GM23338 (cell line): ENCODE measurements around the gene ZNF273. TPM values are rescaled to one million over a fixed set of nuclear protein-coding genes. Genes with fewer than 3 reads are reported as not detected.

ENCODE experiments used
- ATAC-seq: fragments of 200-7000 bp; cut with Tn5 transposase; 3 replicates; pipeline ENCODE4 v1.9.1; 2020
- DNase-seq: peaks from one replicate; pipeline ENCODE4 v3.0.0-alpha.2; 2015; ENCODE audit warnings: low spot score
- H2AFZ ChIP-seq: fragments of 200-600 bp; sonication (generic); 2 replicates; pipeline ENCODE4 v1.8.0; 2016; ENCODE audit warnings: antibody characterized with exemption, mild to moderate bottlenecking, moderate library complexity
- H3F3A ChIP-seq: fragments of 200-600 bp; sonication (generic); replicated peaks from 2 replicates; pipeline ENCODE4 v1.8.0; 2017; ENCODE audit warnings: antibody characterized with exemption, mixed run types, low read depth
- H3K27ac ChIP-seq: fragments of 200-600 bp; sonication (generic); 2 replicates; pipeline ENCODE4 v1.6.1; 2016; ENCODE audit warnings: low read depth
- H3K27me3 ChIP-seq: fragments of 200-600 bp; sonication (generic); 2 replicates; pipeline ENCODE4 v1.8.0; 2016; ENCODE audit warnings: mild to moderate bottlenecking, mixed run types, moderate library complexity; ENCODE audit not compliant: insufficient read depth
- H3K36me3 ChIP-seq: fragments of 200-600 bp; sonication (generic); 2 replicates; pipeline ENCODE4 v1.8.0; 2016; ENCODE audit warnings: mild to moderate bottlenecking; ENCODE audit not compliant: insufficient read depth
- H3K4me1 ChIP-seq: fragments of 200-600 bp; sonication (generic); 2 replicates; pipeline ENCODE4 v1.8.0; 2016; ENCODE audit warnings: mild to moderate bottlenecking, moderate library complexity; ENCODE audit not compliant: insufficient read depth
- H3K4me2 ChIP-seq: fragments of 200-600 bp; sonication (generic); 2 replicates; pipeline ENCODE4 v1.7.1; 2017; ENCODE audit warnings: mixed run types
- H3K4me3 ChIP-seq: fragments of 200-600 bp; sonication (generic); 2 replicates; pipeline ENCODE4 v1.6.1; 2016; ENCODE audit warnings: mixed run types
- H3K79me2 ChIP-seq: fragments of 200-600 bp; sonication (generic); replicated peaks from 2 replicates; pipeline ENCODE4 v1.8.0; 2017; ENCODE audit warnings: mild to moderate bottlenecking; ENCODE audit not compliant: insufficient read depth
- H3K9me2 ChIP-seq: fragments of 200-600 bp; sonication (generic); 2 replicates; pipeline ENCODE4 v1.8.0; 2017; ENCODE audit not compliant: insufficient read depth
- H4K20me1 ChIP-seq: fragments of 200-600 bp; sonication (generic); replicated peaks from 2 replicates; pipeline ENCODE4 v1.8.0; 2017; ENCODE audit warnings: mild to moderate bottlenecking; ENCODE audit not compliant: insufficient read depth
- H3K27ac Mint-ChIP-seq: 2 replicates; pipeline ENCODE4 v1.8.0; 2020; ENCODE audit warnings: inconsistent platforms, mild to moderate bottlenecking, moderate library complexity, mixed read lengths
- H3K27me3 Mint-ChIP-seq: 3 replicates; pipeline ENCODE4 v1.8.0; 2022; ENCODE audit warnings: low read depth, mild to moderate bottlenecking, moderate library complexity, mixed read lengths, inconsistent platforms; ENCODE audit not compliant: insufficient read depth, poor library complexity
- H3K36me3 Mint-ChIP-seq: 3 replicates; pipeline ENCODE4 v1.8.0; 2021; ENCODE audit warnings: low read depth, mild to moderate bottlenecking, inconsistent platforms, moderate library complexity, mixed read lengths
- H3K4me1 Mint-ChIP-seq: 3 replicates; pipeline ENCODE4 v1.8.0; 2020; ENCODE audit warnings: mild to moderate bottlenecking, inconsistent platforms, mixed read lengths
- H3K4me3 Mint-ChIP-seq: 3 replicates; pipeline ENCODE4 v1.8.0; 2021; ENCODE audit warnings: moderate library complexity, mild to moderate bottlenecking, inconsistent platforms, mixed read lengths
- H3K9me3 Mint-ChIP-seq: 3 replicates; pipeline ENCODE4 v1.8.0; 2020; ENCODE audit warnings: moderate library complexity, mild to moderate bottlenecking, inconsistent platforms, mixed read lengths
- CREB1 ChIP-seq: fragments of 250-450 bp; sonication (Bioruptor Pico); IDR thresholded peaks from 2 replicates; pipeline ENCODE4 v1.5.0; 2020; ENCODE audit warnings: low read depth, mild to moderate bottlenecking, moderate library complexity
- CTCF ChIP-seq, 2 experiments: fragments of 200-600 bp in 1 of 2; sonication (generic) in 1 of 2; conservative IDR thresholded peaks; 2 replicates each; pipeline versions ENCODE4 v1.5.1 to v1.6.1; 2016 to 2017; ENCODE audit warnings: antibody characterized with exemption in 2 of 2, low read depth in 2 of 2, mild to moderate bottlenecking in 2 of 2, moderate library complexity in 1 of 2
- EZH2 ChIP-seq: fragments of 200-600 bp; sonication (generic); IDR thresholded peaks from one replicate; pipeline ENCODE4 v1.8.0; 2017; ENCODE audit warnings: antibody characterized with exemption, mild to moderate bottlenecking, low read depth; ENCODE audit not compliant: unreplicated experiment
- EZH2phosphoT487 ChIP-seq: fragments of 200-600 bp; sonication (generic); IDR thresholded peaks from one replicate; pipeline ENCODE4 v1.8.1; 2018; ENCODE audit warnings: antibody characterized with exemption; ENCODE audit not compliant: unreplicated experiment
- JUNB ChIP-seq: IDR thresholded peaks from one replicate; pipeline ENCODE4 v1.6.1; 2016; ENCODE audit warnings: antibody characterized with exemption; ENCODE audit not compliant: unreplicated experiment
- NANOG ChIP-seq: IDR thresholded peaks from 2 replicates; pipeline ENCODE4 v1.6.1; 2016; ENCODE audit warnings: antibody characterized with exemption, borderline replicate concordance
- POLR2AphosphoS5 ChIP-seq: IDR thresholded peaks from 2 replicates; pipeline ENCODE4 v1.6.1; 2016; ENCODE audit warnings: antibody characterized with exemption, low read depth
- STAT1 ChIP-seq: IDR thresholded peaks from one replicate; pipeline ENCODE4 v1.6.1; 2016; ENCODE audit warnings: antibody characterized with exemption; ENCODE audit not compliant: unreplicated experiment
- ZNF114 ChIP-seq: fragments of 250-450 bp; sonication (Bioruptor Pico); IDR thresholded peaks from 2 replicates; pipeline ENCODE4 v1.5.0; 2020; ENCODE audit warnings: mild to moderate bottlenecking, moderate library complexity
- ZNF331 ChIP-seq: fragments of 250-450 bp; sonication (Bioruptor Pico); IDR thresholded peaks from 2 replicates; pipeline ENCODE4 v1.5.0; 2020; ENCODE audit warnings: low read depth, mild to moderate bottlenecking, moderate library complexity
- ZNF462 ChIP-seq: fragments of 250-450 bp; sonication (Bioruptor Pico); IDR thresholded peaks from 2 replicates; pipeline ENCODE4 v1.5.0; 2020; ENCODE audit warnings: mild to moderate bottlenecking, moderate library complexity
- polyA plus RNA-seq: library from polyadenylated mRNA; unstranded; fragments of >200 nt; fragmentation: Nextera tagmentation; extraction: Ambion mirVana; gene quantifications from 2 replicates; pipeline ENCODE4 v1.2.1, GENCODE V29; 2016
- total RNA-seq: library from RNA; depleted of rRNA; stranded (reverse); fragments of >200 nt; shearing (Covaris generic); gene quantifications from 2 replicates; pipeline ENCODE4 v1.2.3, GENCODE V29; 2014

ZNF273 gene
- total and polyA plus RNA-seq, 2 experiments from 2014 or later: 16.4 to 34.3 TPM

- TF ChIP-seq EZH2: no peak
- TF ChIP-seq NANOG: no peak
- no peak for TF ChIP-seq JUNB
- TF ChIP-seq STAT1: no peak
- TF ChIP-seq CTCF (conservative IDR thresholded peaks at IDR 0.05; ENCODE audit: low read depth in 2 of 2): no peak
- TF ChIP-seq ZNF331 (CRISPR knock-in tag): no peak
- TF ChIP-seq POLR2AphosphoS5: no peak
- TF ChIP-seq EZH2phosphoT487: no peak
- no peak for TF ChIP-seq ZNF114 (CRISPR knock-in tag)
Measured at GRCh38 chr7:64879800-64880199, 23.3 kb upstream of the ZNF273 start (continued).

GRCh38 chr7:64880322-64881297 is 22.5 kb upstream of the ZNF273 start:
- H3K27me3 Mint-ChIP-seq: peaks cover 50% of the 10 kb centered on the region
- TF ChIP-seq CTCF (conservative IDR thresholded peaks at IDR 0.05; ENCODE audit: low read depth in 2 of 2) (no peak), POLR2AphosphoS5 (no peak), NANOG (no peak), CREB1 (CRISPR knock-in tag) (no peak), EZH2phosphoT487 (no peak), ZNF462 (CRISPR knock-in tag) (no peak), STAT1 (no peak)
- H3K9me3 Mint-ChIP-seq: peaks cover 51% of the 10 kb centered on the region

More at GRCh38 chr7:64880322-64881297, 22.5 kb upstream of the ZNF273 start:
- no peak overlapping the region for H3K4me3 ChIP-seq
- no peaks in the 10 kb centered on the region for H3K4me1 Mint-ChIP-seq
- no peaks in the 10 kb centered on the region for H3K79me2 ChIP-seq
- H3K27ac Mint-ChIP-seq: no peak overlapping the region
- H3K9me2 ChIP-seq: no peaks in the 10 kb centered on the region
- no peak for ATAC-seq
- no peak overlapping the region for H3K27ac ChIP-seq
- H3K36me3 Mint-ChIP-seq: peaks cover 4% of the 10 kb centered on the region; the same call in 1 of the 3 replicates
- H3K4me2 ChIP-seq: no peak overlapping the region
- no peak for DNase-seq
- H3K4me1 ChIP-seq: no peaks in the 10 kb centered on the region; the same call in 1 of the 2 replicates
- H3F3A ChIP-seq: no peaks in the 10 kb centered on the region
- peaks cover 90% of the 10 kb centered on the region for H3K27me3 ChIP-seq
- H2AFZ ChIP-seq: no peak overlapping the region
- no peaks in the 10 kb centered on the region for H3K36me3 ChIP-seq
- no peak overlapping the region for H3K4me3 Mint-ChIP-seq
- H4K20me1 ChIP-seq: no peaks in the 10 kb centered on the region
